Ureter (tissue), 1 donor: ENCODE measurements around the gene USP24. TPM values are rescaled to one million over a fixed set of nuclear protein-coding genes. Genes with fewer than 3 reads are reported as not detected.

Source experiments
- DNase-seq: peaks from one replicate; pipeline ENCODE4 v3.0.0-alpha.2; 2020; ENCODE audit warnings: low spot score
- total RNA-seq: library from RNA; stranded (reverse); gene quantifications from one replicate; pipeline ENCODE4 v1.2.4, GENCODE V29; 2023
- donor health status: DM: yes; HTN: yes; CAD: no.

USP24 gene
- total RNA-seq, 1 donor from 2014 or later, result 58.2 TPM

DNA sequence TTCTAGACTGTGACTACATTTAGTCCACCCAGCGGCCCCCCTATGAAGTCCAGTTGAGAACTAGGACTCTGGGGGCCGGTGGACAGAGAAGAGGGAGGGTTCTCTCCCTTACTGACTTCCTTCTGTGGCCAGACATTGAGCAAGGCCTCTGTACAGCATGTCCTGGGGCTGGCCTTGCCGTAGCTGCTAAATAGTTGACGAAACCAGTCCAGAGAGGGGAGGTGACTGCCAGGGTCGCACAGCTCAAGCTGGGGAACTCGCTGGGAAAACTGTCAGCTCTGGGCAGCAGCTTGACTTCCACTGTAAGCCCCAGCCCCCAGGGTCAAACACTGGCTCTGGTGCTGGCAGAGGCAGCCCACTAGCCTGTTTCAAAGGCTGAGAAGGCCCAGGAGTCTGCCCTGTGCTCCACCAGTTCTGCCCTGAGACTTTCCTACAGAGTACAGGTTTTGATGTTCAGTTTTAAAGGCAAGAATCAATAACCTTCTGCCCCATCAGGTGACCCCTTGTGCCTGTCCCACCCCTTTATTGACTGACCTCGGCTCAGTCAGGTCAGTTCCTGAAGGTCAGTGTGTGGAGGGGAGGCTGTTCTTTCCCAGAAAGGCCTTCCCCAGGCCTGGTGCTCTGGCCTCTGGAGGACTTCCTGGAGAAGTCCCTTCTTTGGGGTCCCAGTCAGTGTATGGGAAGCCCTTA lies 161.8 kb downstream of the USP24 start:
- no peak for DNase-seq

GRCh38 chr1:55052221-55053142 lies 162.7 kb downstream of the USP24 start:
- peak; percentile 41 for DNase-seq

- no peak for DNase-seq
Observed at GRCh38 chr1:55051621-55052020, 163.5 kb downstream of the USP24 start.

DNA sequence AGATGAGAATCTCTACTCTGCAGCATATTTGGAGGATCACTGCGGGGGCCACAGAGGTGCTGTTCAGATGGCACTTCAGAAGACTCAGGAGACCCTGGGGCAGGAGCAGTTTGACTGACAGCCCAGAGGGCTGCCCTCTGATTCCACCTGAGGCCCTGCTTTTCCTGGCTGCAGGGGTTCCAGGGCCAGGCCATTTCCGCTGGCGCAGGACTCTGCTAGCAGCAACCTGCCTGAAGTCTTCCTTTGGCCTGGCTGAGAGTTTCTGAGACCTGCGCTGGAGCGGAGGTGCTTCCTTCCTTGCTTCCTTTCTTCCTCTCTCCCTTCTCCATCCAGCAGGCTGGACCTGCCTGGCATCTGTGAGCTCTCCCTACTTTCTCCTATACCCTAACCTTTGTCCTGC lies 164.0 kb downstream of the USP24 start:
- no peak for DNase-seq

DNA sequence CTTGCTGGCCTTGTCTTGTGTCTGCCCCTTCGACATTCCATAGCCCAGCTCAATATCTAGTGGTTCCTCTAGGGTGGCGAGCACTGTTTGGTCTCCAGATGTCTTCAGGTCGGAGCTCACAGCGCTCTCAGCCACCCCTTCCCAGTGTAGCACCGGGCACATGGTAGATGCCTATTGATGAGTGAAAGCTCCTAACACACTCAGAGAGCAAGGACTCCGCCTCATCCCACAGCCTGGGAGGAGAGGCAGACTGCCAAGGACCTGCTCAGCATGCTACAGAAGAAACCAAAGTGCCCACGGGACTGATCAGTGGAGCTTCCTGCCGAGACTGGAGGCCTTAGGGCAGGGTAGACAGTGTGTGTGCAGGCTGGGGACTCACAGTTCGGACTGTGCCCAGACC lies 164.9 kb downstream of the USP24 start:
- no peak for DNase-seq

- DNase-seq, result no peak
Observed at GRCh38 chr1:55049914-55050278, 165.3 kb downstream of the USP24 start.

DNA sequence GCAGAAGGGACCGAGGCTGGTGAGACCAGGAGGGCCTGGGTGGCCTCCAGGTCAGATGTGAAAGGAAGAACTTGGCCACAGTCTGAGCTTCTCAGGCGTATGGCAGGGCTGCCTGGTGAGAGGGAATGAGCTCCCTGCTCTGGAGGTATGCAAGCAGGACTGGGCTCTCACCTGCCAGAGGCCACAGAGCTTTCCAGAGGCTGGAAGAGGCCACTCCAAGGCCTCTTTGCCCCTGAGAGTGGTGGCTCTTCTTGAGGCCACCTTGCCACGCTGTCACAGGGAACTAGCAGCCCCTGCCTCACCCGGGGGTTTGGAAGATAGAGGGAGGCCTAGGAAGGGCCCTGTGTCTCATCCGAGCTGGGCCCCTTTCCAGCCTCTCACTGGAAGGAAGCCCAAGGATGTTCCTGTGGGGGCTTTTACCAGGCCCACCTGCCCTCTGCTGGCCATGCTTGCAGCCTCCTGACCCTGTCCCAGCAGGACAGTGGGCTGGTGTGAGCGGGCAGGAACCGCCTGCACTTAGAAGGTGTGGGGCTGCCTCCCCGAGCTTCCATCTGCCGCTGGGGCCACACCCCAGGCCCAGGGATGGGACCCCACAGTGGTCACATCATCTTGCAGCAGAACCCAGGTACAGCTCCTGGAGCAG lies 165.8 kb downstream of the USP24 start:
- no peak for DNase-seq

DNA sequence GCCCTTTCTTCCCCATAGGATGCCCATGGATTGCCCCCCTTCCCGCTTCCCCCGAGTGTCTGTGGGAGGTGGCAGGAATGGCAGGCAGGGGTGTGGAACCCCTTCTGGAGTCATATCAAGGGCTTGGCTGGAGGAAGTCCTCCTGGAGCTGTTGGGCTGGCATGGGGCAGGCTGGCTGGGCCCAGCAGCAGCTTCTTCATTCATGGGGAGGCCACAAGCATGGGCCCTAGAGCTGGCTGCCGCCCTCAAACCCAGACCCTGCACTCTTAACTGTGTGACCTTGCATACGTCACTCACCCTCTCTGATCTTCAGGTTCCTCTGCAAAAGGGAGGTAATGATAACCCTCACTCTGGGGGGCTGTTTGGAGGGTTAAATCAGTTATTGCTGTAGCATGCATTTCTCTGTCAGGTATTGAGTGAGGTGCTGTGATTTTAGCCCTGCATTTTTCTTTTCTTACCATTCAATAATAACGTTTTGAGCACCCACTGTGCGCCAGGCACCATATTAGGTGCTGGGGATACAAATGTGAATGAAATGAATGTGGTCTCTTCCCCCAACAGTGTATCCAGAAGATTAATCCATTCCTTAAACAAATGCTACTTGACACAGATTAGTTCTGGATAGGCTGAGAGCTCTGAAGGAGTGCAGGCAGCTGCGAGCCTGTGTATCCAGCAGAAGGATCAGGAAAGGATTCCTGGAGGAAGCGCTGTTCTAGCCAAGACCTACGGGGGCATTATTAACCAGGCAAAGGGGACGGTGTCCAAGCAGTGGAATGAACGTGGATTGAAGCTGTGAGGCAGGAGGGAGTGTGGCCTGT lies 166.5 kb downstream of the USP24 start:
- DNase-seq, result no peak

DNA sequence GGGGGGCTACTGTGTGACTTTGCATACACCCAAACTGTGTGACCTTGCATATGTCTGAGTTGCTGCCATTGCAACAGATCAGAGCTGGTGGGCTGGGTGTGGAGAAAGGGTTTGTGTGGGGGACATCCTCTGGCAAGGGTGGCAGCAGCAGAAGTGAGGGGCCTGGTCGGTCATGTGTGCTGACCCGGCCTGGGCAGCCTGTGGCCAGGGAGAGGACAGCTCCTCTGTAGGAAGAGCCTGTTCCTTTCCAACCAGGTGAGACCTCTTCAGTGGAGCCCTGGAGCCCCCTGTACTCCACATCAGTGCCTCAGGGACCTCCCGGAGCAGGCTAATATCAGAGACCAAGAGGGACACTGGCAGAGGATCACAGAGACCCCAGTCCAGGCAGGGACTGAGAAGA lies 167.6 kb downstream of the USP24 start:
- no peak for DNase-seq

DNA sequence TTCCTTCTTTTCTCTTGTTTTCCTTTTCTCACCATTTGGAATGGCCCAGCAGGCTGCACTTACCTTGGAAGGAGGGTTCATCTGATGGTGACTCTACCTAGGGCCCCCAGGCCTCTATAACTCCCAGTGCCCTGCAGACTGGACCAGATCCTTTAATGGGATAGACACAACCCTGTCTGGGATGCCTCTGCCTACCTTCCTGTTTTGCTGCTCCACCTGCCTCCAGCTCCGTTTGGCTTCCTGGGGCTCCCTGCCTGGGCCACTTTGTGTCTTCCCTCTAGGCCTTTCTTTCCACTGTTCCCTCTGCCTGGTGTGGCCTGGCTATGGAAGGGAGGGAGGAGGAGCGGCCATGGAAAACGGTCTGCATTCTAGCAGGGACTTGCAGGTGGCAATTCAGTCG lies 168.3 kb downstream of the USP24 start:
- DNase-seq, result no peak

DNA sequence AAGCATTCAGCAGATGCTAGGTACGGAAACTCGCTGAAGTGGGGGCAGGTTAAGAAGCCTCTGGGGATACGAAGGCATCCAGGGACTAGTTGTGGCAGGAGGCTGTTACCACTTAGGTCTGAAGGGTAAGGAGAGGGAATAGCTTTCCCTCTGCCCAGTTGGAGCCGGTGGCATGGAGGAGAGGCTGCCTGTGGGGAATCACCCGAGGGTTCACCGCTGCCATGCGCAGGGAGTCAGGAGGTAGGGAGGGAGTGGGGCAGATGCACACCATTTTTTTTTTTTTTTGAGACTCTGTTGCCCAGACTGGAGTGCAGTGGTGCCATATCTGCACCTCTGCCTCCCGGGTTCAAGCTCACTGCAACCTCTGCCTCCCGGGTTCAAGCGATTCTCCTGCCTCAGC lies 169.7 kb downstream of the USP24 start:
- DNase-seq, result no peak

DNA sequence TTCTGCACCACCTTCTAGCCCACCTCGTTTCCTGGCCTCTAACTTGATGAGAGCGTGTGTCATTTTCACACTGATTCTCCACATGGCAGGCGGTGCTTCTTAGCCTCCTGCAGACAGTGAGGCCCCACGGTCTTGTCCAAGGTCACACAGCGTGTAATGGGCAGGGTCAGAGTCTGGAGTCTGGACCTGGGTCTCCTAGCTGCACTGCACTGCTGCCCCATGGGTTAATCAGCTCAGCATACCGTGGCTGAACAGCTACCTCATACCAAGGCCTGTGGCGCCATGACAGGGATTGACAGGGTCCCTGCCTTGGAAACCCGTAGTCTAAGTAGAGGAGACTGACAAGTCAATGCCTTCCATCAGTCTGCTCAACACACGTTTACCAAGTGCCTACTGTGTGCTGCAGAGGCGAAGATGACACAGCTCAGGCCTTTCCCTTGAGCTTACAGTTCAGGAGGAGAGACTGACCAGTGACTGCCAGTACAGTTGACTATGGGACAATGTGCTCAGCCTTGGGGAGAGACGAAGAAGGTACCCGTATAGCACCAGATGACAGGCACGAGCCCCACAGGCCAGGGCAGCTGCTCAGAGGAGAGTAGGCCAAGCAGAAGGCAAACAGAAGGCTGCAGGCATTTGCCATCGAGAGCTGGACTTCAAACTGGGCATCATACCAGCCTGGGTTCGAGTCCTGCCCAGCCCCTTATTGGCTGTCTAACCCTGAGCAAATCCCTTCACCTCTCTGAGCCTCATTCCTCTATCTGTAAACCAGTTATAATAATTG lies 170.4 kb downstream of the USP24 start:
- DNase-seq, result no peak

DNA sequence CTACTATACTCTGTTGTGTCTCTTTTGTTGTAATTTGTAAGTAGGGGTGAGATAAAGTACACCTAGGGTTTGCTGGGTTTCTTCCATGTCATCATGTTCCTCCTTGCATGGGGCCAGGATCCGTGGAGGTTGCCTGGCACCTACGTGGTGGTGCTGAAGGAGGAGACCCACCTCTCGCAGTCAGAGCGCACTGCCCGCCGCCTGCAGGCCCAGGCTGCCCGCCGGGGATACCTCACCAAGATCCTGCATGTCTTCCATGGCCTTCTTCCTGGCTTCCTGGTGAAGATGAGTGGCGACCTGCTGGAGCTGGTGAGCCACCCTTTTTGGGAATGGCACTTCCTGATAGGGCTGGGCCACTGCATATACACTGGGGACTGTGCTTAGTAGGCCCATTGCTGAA lies 171.4 kb downstream of the USP24 start:
- no peak for DNase-seq

DNA sequence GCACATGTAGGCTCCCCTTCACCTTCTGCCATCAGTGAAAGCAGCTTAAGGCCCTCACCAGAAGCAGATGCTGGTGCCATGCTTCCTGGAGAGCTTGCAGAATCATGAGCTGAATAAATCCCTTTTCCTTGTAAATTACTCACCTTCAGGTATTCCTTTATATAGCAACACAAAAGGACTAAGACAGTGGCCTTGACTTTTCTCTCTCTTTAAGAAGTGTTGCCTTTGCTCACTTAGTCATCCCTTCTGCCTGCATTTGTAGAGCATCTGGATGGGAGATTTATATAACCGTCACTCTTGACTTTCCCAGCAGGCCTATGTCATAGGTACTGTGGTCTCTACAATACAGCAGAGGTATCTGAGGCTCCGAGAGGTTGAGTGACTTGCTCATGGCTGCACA lies 172.2 kb downstream of the USP24 start:
- DNase-seq, result no peak

- DNase-seq, result no peak
Observed at GRCh38 chr1:55041613-55042012, 173.6 kb downstream of the USP24 start.

GRCh38 chr1:55040933-55041494 lies 174.2 kb downstream of the USP24 start:
- no peak for DNase-seq

- no peak for DNase-seq
Observed at GRCh38 chr1:55040083-55040932, 174.9 kb downstream of the USP24 start.

DNA sequence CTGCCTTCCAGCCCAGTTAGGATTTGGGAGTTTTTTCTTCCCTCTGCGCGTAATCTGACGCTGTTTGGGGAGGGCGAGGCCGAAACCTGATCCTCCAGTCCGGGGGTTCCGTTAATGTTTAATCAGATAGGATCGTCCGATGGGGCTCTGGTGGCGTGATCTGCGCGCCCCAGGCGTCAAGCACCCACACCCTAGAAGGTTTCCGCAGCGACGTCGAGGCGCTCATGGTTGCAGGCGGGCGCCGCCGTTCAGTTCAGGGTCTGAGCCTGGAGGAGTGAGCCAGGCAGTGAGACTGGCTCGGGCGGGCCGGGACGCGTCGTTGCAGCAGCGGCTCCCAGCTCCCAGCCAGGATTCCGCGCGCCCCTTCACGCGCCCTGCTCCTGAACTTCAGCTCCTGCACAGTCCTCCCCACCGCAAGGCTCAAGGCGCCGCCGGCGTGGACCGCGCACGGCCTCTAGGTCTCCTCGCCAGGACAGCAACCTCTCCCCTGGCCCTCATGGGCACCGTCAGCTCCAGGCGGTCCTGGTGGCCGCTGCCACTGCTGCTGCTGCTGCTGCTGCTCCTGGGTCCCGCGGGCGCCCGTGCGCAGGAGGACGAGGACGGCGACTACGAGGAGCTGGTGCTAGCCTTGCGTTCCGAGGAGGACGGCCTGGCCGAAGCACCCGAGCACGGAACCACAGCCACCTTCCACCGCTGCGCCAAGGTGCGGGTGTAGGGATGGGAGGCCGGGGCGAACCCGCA lies 175.7 kb downstream of the USP24 start, which contains the start of gene PCSK9:
PCSK9 (plus strand) TSS at position 207 of the 741 bp plus-strand sequence; CDS start at position 497, 290 bp downstream.
- DNase-seq, result no peak

- DNase-seq, result no peak
Observed at GRCh38 chr1:55038974-55039341, 176.2 kb downstream of the USP24 start.
